Right forelimb (tissue), 1 donor: ENCODE measurements around the gene STMP1.
A peak's percentile ranks its signal among the peaks of the same experiment; 100 is the strongest.
"Not testable (repeated sequence)": the region's sequence is repeated elsewhere in the genome, so short reads cannot be mapped to it uniquely, and the experiment has no call there.

Source experiments
- DNase-seq: peaks from one replicate; pipeline ENCODE4 v3.0.0-alpha.2; 2018

STMP1 gene

DNA sequence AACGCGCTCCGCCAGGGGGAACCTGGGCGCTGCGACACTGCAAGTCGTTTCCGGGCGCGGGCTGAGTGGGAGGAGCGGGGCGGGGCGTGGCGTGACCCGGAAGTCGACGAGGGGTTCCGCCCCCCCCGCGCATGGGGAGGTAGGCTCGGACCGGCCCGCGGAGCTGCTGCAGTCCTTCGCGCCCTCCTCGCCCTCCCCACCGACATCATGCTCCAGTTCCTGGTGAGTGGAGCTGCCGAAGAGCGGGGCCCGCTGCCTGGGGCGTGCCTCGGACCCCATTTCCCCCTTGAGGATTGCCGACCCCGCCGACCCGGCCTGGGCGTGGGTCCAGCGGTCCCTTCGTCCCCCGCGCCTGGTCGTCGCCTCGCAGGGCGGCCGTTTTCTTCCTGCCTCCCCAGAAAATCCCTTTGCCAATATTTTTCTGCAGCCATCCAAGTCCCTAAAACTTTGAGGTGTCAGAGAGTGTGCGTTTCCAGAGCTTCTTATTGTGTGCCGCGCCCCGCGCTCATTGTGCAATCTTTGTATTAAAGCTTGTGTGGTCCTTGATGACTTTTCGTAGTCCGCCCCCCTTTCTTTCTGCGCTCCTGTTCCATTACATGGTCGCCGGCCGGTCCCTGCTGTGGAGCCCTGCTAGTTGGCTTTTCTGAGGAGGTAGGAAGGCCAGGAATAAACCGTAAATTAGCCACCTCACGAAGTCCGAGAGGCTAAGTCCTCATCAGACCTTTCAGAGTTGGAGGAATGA is at the start of gene STMP1:
Gene STMP1 (plus strand): TSS at position 142 of the 742 bp plus-strand sequence.
- peak; percentile 98 for DNase-seq

DNA sequence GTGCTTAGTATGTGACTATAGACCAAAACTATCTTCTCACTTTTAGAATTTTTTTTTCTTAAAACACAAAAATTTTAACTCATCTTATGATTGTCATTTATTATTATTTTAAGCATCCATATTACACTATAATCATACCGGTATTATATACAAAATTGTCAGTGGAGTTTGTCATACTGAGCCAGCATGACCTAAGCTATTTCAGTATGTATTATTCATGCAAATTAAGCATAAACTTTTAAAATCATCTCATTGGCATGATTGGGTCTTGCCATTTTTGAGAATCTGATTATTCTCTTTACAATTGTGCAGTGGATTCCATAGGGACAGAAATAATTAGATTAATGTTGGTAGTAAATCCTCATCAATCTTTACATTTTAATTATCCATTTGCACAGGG is 46.2 kb upstream of the STMP1 start:
- no peak for DNase-seq

DNA sequence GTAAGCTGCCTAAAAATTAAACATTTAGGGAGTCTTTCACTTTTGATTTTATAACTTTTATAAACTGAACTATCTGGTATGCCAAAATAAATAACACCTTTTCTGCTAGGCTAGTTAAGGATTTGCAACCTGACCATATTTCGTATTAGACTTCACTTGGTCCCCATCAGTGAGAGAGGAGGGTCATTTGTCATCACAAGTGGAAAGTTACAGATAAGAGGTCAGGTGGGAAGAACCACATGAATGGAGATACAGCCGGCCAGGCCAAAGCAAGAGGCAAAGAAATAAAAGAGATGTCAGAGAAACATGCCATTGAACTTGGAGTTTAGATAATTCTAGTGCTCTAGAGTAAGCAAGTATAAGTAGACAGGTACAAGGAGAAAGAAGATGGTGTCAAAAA is 44.5 kb upstream of the STMP1 start:
- no peak for DNase-seq

DNA sequence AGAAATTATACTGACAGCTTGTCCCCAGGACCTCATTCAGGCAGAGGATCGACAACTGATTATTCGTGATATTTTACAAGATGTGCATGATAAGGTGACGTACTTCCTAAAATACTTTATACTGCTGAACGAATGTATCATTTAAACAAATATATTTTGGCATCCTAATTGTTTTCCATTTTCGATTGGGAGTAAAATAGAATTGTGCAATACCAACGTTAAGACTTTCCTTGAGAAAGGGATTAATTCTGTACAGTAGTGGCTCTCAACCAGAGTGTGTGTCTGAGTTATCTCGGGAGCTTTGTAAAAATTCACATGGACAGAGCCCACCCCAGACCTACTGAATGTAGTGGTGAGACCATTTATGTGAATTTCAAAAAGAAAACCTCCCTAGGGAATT is 43.8 kb upstream of the STMP1 start:
- DNase-seq = no peak

DNA sequence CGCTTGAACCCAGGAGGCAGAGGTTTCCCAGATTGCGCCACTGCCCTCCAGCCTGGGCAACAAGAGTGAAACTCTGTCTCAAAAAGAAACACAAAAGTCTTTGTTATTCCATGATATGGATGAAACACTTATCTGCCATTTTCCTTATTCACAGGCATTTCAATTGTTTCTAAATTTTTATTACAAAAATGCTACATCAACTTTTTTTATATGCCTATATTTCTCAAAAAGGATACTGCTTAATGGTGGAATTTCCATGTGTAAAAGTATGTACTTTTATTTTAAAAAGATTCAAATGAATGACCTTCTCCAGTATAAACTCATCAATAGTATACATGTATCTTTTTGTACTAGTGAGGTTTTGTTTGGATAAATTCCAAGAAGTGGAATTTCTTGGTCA is 41.9 kb upstream of the STMP1 start:
- no peak for DNase-seq

DNA sequence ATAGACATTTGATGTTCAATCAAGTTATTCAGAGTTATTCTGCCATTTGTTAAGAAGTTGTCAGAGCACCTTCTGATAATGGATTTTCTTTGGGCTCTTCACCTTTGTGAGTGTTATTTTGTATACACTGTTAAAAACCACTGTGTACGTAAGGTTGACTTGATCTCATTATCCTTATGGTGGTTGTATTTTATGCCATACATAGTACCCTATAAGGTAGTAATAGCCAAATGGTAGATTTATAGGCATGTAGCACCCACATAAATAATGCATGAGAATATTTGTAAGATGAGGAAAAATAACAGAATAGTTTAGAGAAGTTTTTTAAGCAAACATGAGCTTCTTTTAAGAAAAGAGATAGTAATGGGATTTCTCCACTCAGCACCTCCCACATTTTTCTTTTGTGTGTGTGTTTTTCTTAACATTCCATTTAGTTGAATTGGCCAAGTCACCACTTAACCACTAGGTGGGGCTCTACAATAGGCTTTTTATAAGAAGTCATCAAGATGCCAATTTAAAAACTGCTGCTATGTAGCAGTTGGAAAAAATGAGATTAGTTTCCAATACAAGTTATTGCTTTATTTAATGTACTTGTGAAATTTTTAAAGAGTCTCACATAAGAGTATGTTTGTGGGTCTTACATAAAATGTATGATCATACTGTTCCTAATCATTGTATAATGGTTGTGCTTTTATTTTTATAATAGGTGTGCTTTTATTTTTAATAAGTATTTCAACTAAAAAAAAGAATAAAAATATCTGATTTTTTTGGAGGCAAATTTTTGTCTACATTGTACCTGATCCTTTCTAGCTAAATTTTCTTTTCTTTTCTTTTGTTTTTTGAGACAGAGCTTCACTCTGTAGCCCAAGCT is 41.1 kb upstream of the STMP1 start:
- no peak for DNase-seq

DNA sequence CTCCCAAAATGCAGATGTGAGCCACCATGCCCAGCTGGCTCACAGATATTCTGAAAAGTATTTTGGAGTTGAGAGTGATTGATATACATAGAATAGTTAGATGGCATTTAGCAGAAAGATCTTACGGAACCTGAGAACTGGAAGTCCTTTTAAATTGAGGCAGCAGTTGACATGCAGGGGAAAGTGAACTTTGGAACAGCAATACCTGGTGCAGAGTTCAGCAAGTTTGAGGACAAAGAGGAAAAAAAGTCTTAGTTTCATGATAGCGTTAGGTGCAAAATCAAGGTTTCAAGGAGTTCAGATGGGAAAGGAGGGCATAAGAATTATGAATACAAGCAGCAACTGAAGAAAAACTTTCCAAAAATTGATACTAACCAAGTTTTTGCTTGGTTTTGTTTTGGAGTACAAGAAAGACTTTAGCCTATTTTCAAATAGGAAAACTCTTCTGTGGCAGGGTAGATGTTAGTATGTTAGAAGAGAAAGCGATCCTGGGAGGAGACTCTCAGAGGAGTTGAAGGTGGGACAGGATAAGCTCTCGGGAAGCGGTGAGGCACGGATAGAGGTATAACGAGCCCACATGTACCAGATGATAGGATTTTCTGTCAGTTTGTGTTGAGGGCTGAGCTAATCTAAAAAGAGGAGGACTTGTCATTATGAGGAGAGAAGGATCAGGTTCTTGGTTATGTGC is 28.0 kb upstream of the STMP1 start:
- no peak for DNase-seq

DNA sequence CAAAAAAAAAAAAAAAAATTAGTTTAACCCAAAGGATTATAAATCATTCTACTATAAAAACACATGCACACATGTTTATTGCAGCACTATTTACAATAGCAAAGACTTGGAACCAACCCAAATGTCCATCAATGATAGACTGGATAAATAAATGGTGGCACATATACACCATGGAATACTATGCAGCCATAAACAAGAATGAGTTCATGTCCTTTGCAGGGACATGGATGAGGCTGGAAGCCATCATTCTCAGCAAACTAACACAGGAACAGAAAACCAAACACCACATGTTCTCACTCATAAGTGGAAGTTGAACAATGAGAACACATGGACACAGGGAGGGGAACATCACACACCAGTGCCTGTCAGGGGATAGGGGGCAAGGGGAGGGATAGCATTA is 22.6 kb upstream of the STMP1 start:
- DNase-seq = not testable (repeated sequence)

DNA sequence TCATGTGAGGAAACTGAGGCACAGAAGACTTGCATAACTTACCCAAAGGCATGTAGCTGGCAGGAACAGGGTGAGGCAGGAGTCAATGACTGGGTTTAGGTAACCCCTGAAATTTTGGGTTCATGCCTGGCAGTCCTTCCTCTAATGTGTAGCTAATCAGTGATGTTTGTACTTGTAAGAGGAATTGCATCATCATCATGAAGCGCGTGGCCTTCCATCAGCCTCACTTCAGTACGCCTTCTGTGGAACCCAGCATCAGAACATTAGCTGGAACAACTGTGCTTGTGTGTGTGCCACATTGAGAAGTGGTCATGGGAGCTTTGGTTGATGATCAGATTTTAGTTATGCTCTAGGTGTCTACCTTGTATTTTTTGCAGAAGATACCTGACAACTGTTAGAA is 18.2 kb upstream of the STMP1 start:
- no peak for DNase-seq

DNA sequence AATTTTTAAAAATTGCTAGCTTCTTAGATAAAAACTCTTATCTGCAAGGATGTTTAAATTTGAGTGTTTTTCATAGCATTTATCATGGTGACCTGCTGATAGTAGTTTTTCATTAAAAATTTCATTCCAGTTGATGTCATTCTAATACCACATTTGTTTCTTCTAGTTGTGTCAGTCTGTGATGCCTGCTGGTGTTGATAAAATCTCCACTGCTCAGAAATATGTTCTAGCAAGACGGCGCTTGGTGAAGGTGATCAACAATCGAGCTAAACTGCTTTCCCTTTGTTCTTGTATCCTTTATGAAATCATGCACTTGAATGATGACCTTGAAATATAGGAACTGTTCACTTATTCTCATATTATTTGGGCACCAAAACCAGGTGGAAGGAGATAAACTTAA is 17.6 kb upstream of the STMP1 start:
- no peak for DNase-seq

DNA sequence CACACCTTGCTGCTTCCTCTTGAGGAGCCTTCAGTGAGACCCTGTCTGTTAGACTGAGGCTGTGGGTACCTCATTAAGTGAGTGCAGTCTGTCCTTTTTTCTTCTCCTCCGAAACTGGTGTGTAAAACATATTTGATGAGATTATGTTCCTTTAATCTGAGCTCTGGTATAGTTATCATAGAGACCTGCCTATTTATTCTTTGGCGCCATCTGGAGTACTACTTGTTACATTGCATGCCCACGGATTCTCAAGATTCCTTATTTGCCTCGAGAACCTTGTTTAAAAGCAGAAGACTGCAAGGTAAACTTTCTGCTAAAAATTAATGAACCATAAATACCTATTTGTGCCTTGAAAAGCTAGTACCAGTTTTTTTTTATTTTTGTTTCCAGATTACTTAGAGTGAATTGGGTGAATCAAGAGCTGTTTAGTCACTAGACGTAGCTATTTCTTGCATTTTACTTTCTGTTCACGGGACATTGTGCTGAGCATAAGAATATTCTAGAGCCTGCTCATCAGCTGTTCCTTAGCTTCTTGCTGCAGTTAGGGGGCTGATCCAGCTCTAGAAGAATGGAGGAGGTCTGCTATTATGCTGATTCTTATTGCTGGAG is 16.9 kb upstream of the STMP1 start:
- DNase-seq = no peak

DNA sequence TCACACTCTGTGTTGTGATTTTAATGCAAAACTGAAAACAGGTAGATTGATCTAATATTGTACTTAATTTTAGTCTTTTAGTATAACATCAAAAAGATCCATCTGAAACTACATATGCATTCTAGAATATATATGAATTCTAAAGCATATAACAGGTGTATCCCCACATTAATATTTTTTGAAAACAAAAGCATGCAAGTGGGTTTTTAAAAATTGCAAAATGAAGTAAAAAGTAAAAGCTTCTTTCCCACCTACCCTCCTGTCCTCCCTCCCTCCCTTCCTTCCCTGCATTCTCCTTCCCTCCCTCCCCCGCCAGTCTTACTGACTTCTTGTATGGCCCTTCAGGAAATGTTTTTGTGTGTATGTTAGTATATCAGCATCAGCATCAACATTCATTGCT is 14.6 kb upstream of the STMP1 start:
- no peak for DNase-seq

DNA sequence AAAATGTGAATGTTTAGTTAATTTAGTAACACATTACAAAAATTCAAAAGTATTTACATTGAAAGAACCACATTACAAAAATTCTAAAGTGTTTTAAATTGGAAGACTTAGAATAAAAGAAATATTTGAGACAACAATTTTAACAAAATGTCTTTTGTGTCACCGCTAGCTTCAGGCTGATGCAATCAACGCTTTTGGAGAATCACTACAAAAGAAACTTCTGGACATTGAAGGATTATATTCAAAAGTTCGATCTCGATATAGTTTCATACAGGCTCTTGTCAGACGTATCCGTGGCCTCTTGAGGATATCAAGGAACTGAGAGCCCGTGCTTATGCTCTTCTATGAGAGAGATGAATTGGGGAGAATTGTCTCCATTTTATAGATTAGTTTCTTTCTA is 14.1 kb upstream of the STMP1 start:
- no peak for DNase-seq

DNA sequence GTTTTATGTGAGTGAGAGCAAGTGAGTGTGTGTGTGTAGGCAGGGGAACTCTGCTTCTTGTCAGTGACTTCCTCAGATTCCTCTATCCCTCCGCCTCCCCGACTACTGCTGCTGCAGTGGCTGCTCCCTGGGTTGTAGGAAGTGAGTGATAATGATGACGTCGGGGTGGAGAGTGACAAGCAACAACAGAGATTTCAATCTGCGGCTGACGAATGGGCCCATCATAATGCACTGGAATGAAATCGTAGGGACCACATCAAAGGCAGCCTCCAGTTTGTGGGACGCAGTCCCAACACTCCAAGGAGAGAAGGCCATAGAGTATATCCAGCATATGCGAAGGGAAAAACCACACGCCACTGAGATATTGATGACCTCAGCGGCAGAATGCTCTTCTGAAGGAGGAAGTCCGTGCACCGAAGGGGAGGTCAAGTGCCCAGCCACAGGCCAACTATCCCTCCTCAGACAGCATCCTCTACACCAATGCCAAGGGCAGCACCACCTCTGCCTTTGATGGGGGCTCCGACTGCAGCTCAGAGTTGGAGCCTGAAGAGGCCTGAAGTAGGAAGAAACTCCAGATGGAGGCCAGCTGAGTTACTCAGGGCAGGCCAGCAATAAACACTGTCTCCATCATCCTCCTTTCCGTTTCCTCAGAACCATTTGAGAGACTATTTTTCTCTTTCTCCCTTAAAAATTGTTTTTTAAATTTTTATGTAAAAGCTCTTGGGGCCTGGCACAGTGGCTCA is 11.3 kb upstream of the STMP1 start:
- DNase-seq = no peak

DNA sequence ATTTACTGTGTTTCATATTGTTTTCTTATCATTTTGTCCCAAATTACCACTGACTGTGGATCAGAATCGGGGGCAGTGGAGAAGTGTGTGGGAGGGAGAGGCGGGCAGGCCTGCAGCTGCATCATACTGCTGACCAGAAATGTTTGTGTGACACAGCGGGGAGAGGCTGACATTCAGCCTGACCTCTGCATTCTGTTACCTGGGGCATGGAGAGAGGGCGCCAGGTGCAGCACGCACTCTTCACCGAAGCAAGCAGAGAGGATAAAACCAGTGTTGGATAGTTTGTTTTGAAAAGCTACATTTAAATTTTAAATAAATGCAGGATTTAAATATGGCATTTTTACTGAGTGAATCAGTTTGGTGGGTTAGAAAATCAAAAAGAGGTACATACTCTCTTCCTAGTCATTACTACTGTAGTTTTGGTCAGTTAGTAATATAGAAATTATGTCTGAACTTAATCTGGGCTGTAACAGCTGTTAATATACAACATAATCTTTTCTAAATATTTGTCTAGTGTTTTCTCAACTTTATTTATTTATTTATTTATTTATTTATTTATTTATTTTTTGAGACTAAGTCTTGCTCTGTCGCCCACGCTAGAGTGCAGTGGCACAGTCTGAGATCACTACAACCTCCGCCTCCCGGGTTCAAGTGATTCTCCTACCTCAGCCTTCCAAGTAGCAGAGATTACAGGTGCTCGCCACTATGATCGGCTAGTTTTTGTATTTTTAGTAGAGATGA is 8.8 kb upstream of the STMP1 start:
- DNase-seq = no peak

DNA sequence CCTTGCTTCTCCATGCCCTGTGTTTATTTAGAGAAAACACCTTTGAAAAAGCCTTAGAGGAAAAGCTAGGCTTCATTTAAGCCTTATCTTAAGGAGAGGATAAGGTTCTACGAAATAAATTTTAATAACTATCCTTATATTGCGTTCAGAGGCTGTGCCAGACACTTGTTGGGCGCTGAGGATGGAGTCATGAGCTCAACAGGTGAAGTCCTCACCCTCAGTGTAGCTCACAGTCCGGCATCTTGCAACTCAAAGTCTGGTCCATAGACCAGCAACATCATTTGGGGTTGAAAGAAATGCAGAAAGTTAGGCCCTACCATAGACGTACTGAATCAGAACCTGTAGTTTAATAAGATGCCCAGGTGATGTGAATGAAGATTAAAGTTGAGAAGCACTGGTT is 3.8 kb upstream of the STMP1 start:
- no peak for DNase-seq

DNA sequence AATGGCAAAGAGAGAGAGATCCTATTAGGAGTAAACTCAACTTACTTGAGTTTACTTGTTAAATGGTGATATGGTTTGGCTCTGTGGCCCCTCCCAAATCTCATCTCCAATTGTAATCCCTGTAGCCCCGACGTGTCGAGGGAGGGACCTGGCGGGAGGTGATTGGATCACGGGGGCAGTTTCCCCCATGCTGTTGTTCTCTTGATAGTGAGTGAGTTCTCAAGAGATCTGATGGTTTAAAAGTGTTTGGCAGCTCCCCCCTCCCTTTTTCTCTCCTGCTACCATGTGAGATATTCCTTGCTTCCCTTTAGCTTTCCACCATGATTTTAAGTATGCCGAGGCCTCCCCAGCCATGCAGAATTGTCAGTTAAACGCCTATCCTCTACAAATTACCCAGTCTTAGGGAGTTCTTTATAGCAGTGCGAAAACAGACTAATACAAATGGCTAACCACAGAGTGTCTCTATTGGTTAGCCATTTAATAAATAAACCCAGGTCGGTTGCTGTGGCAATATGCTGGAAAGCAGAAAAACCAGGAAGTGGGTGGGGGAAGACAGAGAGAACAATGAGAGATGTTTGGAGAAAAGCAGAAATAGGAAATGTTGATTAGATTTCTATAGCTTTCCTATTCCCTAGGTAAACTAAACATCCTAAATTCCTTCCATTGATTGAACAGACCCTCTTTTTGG is 3.0 kb upstream of the STMP1 start:
- DNase-seq = no peak

DNA sequence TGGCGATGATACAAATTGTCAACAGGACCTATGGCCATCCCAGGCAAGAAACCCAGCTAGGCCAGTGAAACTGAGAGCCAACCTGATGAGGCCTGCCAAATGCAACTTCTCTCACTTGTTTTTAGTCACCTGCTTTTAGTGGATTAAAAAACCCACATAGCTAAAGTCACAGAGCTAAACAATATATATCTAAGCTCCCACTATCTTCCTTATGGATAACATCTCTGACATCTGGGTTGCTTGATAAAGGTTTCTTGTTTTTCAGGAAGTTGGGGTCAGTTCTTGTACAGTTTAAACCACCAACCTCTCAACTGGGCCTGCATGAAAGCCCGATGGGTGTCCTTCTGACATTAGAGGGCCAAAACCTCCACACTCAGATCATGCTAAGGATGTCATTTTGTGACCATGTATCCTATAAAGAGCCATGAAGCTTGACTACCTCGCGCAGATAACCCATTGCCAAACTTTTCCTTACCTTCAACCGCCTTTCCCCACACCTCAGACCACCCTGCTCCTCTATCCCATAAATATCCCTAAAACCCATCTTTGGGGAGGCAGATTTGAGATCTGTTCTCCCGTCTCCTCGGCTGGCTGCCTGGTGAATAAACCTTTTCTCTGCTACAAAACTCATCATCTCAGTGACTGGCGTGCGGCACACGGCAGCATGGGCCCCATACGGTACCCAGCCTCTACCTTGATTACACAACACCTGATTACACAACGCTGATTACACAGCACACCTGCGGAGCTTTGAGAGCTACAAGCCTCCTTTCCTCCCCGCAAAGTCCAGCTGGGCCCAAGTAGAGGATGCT is 797 bp upstream of the STMP1 start:
- DNase-seq = no peak

DNA sequence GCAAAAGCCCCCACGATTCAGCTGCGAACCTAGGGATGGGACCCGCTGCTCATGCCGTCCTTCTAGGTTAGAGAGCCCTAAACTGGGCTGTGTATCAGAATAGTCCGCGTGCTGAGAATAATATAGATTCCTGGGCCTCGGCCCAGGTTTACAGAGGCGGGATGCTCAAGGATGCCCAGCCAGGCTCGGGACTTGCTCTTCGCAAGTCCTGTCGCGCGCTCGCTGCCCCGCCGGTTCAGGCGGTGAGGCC is 266 bp upstream of the STMP1 start:
- no peak for DNase-seq

DNA sequence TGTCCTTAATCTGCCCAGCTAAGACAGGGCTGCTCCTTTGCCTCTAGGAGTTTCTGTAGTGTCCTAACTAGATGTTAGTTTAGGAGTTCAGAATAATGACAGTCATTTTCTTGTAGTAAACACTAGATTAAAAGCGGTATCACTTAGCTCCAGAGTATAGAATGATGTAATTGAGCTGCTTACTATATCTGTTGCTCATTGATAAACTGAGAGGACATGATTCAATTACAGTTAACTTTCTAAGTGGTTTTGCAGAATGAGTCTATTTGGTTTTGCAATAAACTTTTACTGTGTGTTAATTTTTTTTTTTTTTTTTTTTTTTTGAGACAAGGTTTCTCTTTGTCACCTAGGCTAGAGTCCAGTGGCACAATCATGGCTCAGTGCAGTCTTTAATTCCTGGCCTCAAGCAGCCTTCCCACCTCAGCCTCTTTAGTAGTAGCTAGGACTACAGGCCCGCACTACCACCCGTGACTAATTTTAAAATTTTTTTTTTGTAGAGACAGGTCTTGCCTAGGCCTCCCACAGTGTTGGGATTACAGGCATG is 1.8 kb downstream of the STMP1 start:
- DNase-seq = no peak
